GM12874 (cell line): ENCODE results near the gene LSM14B.

Experiments used
- CTCF ChIP-seq: IDR thresholded peaks from 2 replicates; pipeline ENCODE4 v1.5.1; 2011; ENCODE audit warnings: low read depth, mild to moderate bottlenecking, control low read depth, low read length, moderate library complexity; ENCODE audit not compliant: insufficient read depth

LSM14B gene

DNA sequence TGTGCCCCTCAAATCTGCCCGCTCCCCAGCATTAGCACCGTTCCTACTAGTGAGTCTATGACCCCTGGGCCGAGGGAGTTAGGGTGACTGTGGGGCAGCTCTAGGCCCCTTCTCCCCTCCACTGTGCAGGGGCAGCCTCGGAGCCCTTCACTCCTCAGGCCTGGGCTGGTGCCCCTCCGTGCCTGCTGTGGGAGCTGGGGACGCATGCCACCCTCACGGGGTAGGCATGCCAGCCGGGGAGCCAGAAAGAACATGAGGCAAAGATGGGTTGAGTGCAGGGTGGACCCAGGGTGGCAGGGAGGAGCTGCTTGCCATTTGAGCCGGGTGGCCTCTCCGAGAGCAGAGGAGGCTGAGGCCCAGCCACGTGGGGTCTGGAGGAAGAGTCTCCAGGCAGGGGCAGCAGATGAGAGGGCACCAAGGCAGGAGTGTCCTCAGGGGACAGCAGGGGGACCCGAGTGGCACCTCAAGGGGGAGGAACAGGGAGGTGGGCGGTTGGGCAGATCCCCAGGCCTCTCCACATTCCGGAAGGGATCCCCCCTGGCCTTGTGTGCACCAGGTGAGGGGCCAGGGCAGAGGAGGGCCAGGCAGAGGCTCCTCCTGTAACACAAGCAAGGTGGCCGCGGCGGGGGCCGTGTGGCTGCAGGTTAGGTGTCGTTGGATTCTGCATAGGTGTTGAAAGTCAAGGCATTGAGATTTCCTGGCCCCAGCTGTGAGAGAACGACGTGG lies 18.6 kb upstream of the LSM14B start:
- no peak for TF ChIP-seq CTCF

GRCh38 chr20:62104234-62104789 lies 18.0 kb upstream of the LSM14B start:
- TF ChIP-seq CTCF = no peak

- no peak for TF ChIP-seq CTCF
These were observed 17.4 kb upstream of the LSM14B start for GRCh38 chr20:62104791-62105345.

DNA sequence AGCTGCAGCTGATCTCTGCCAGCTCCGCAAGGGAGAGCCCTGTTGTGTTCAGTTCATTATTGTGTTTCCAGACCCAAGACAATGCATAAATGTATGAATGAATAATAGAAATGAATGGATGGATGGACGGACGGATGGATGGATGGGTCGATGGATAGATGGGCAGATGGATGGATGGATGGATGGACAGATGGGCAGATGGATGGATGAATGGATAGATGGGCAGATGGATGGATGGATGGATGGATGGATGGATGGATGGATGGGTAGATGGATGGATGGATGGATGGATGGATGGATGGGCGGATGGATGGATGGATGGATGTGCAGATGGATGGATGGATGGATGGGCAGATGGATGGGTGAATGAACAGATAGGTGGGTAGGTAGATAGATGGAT lies 16.7 kb upstream of the LSM14B start:
- TF ChIP-seq CTCF = no peak

DNA sequence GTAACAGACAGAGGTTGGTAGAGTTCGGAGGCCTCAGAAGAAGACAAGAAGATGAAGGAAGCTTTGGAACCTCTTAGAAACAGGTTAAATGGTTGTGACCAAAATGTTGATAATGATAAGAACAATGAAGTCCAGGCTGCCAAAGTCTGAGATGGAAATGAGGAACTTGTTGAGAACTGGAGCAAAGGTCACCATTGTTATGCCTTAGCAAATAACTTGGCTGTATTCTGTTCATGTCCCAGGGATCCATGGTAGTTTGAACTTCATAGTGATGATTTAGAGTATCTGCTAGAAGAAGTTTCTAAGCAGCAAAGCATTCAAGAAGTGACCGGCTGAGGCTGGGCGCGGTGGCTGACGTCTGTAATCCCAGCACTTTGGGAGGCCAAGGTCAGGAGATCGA lies 11.1 kb upstream of the LSM14B start:
- no peak for TF ChIP-seq CTCF

- TF ChIP-seq CTCF = no peak
These were observed 9.9 kb upstream of the LSM14B start for GRCh38 chr20:62112368-62112767.

DNA sequence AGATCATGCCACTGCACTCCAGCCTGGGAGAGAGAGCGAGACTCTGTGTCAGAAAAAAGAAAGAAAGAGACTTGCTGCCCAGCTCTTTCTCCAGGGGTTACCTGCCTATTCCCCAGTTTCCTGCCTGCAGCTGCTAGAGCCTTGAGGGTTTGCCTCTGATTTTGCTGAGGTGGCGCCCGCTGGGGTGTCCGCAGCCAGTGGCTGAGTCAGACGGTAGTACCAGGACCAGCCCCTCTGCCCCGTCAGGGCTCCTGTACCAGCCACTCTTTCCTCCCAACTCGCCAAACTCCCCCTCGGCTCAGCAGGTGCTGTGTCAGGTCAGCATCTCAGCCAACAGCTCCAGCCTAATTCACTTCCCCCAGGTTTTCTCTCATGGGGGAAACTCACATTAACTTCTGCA lies 7.4 kb upstream of the LSM14B start:
- TF ChIP-seq CTCF = no peak
